Endothelial cell of umbilical vein (primary cell): ENCODE results near the gene ZNF10. TPM values are rescaled to one million over a fixed set of nuclear protein-coding genes. Genes with fewer than 3 reads are reported as not detected.

Source experiments
- BruUV-seq: library from RNA; stranded (reverse); fragments of 400-500 nt; replicated peaks from 2 replicates; lab custom pipeline; 2021; lab: Mats Ljungman, UMichigan
- CTCF ChIA-PET: fragments of 300-600, 350-600 bp; sonication (Branson Sonifier 250); formaldehyde crosslinking; loops from one replicate; lab custom pipeline; 2021; ENCODE audit warnings: antibody characterized with exemption, inconsistent platforms; lab: Charles Lee
- POLR2A ChIA-PET: fragments of 300-600, 350-600 bp; sonication (Branson Sonifier 250); formaldehyde crosslinking; loops from one replicate; lab custom pipeline; 2021; ENCODE audit warnings: antibody characterized with exemption, inconsistent platforms; lab: Charles Lee
- DNase-seq: peaks from one replicate; pipeline ENCODE4 v3.0.0-alpha.2; 2011; ENCODE audit warnings: low read depth, low spot score
- FAIRE-seq: peaks from 2 replicates; lab custom pipeline; 2011; peaks lifted over from hg19 to GRCh38; lab: Jason Lieb, UNC
- H2AFZ ChIP-seq: 2 replicates; pipeline ENCODE4 v1.6.0; 2012; ENCODE audit warnings: low read depth, low read length, control low read depth, inconsistent platforms
- H3K27ac ChIP-seq: 2 replicates; pipeline ENCODE4 v1.5.1; 2011; ENCODE audit warnings: low read depth, mild to moderate bottlenecking, control low read depth, low read length, moderate library complexity; ENCODE audit not compliant: insufficient read depth
- H3K27me3 ChIP-seq, 2 experiments: 2 replicates each; pipeline versions ENCODE4 v1.6.0 to v1.6.1; 2011; ENCODE audit warnings: low read length in 2 of 2, mixed read lengths in 1 of 2; ENCODE audit not compliant: control insufficient read depth in 2 of 2, insufficient read depth in 2 of 2
- H3K36me3 ChIP-seq, 2 experiments: 2 replicates in 1 of 2; 3 replicates in 1 of 2; pipeline ENCODE4 v1.5.1; 2011; ENCODE audit warnings: low read length in 2 of 2, mild to moderate bottlenecking in 1 of 2, moderate library complexity in 1 of 2; ENCODE audit not compliant: control insufficient read depth in 2 of 2, insufficient read depth in 2 of 2; ENCODE audit errors: extremely low read depth in 1 of 2
- H3K4me1 ChIP-seq: 3 replicates; pipeline ENCODE4 v1.5.1; 2011; ENCODE audit warnings: mild to moderate bottlenecking, low read length; ENCODE audit not compliant: control insufficient read depth, insufficient read depth; ENCODE audit errors: extremely low read depth
- H3K4me2 ChIP-seq: 2 replicates; pipeline ENCODE4 v1.6.1; 2011; ENCODE audit warnings: low read length, control low read depth, mixed read lengths; ENCODE audit not compliant: insufficient read depth
- H3K4me3 ChIP-seq, 3 experiments: fragments of 200-600 bp in 1 of 3; sonication (generic), shearing (Covaris generic) in 1 of 3; replicated peaks in 1 of 3; 2 replicates each; pipeline ENCODE4 v1.5.1; 2011 to 2016; ENCODE audit warnings: control low read depth in 3 of 3, low read length in 3 of 3, mild to moderate bottlenecking in 2 of 3, inconsistent platforms in 1 of 3, low read depth in 1 of 3, moderate library complexity in 1 of 3; ENCODE audit not compliant: insufficient read depth in 1 of 3
- H3K79me2 ChIP-seq: 2 replicates; pipeline ENCODE4 v1.6.0; 2012; ENCODE audit warnings: low read length, inconsistent platforms; ENCODE audit not compliant: control insufficient read depth, insufficient read depth
- H3K9ac ChIP-seq: replicated peaks from 2 replicates; pipeline ENCODE3; 2011; ENCODE audit warnings: low read length, control low read depth; ENCODE audit not compliant: insufficient read depth; ENCODE audit errors: extremely low read depth
- H3K9me1 ChIP-seq: replicated peaks from 3 replicates; pipeline ENCODE4 v1.6.0; 2011; ENCODE audit warnings: mild to moderate bottlenecking, low read length; ENCODE audit not compliant: control insufficient read depth, insufficient read depth; ENCODE audit errors: extremely low read depth
- H3K9me3 ChIP-seq: replicated peaks from 2 replicates; pipeline ENCODE4 v1.5.1; 2012; ENCODE audit warnings: low read length, inconsistent platforms; ENCODE audit not compliant: control insufficient read depth, insufficient read depth
- H4K20me1 ChIP-seq: replicated peaks from 2 replicates; pipeline ENCODE3; 2011; ENCODE audit warnings: mild to moderate bottlenecking, low read length; ENCODE audit not compliant: control insufficient read depth, insufficient read depth; ENCODE audit errors: extremely low read depth
- EZH2 ChIP-seq: IDR thresholded peaks from 2 replicates; pipeline ENCODE4 v1.6.1; 2012; ENCODE audit warnings: borderline replicate concordance, low read depth, mild to moderate bottlenecking, moderate library complexity, low read length, inconsistent platforms; ENCODE audit not compliant: severe bottlenecking
- FOS ChIP-seq: IDR thresholded peaks from 2 replicates; pipeline ENCODE4 v1.6.1; 2011; ENCODE audit warnings: mild to moderate bottlenecking, low read length, moderate library complexity, borderline replicate concordance; ENCODE audit not compliant: insufficient read depth
- GATA2 ChIP-seq: IDR thresholded peaks from 2 replicates; pipeline ENCODE4 v1.7.0; 2011; ENCODE audit warnings: low read depth, mild to moderate bottlenecking, moderate library complexity, mixed read lengths, low read length; ENCODE audit not compliant: insufficient read length, insufficient read depth
- JUN ChIP-seq: IDR thresholded peaks from 2 replicates; pipeline ENCODE4 v1.6.1; 2011; ENCODE audit warnings: borderline replicate concordance, low read depth; ENCODE audit not compliant: insufficient read length, insufficient read depth
- MYC ChIP-seq: IDR thresholded peaks from one replicate; pipeline ENCODE4 v1.6.1; 2011; ENCODE audit warnings: mild to moderate bottlenecking, low read depth, low read length
- POLR2A ChIP-seq: IDR thresholded peaks from 2 replicates; pipeline ENCODE4 v1.6.1; 2012; ENCODE audit warnings: low read depth, mild to moderate bottlenecking, control low read depth, low read length
- POLR2AphosphoS5 ChIP-seq: IDR thresholded peaks from 2 replicates; pipeline ENCODE4 v1.6.1; 2012; ENCODE audit warnings: low read depth, mild to moderate bottlenecking, control low read depth, low read length, moderate library complexity; ENCODE audit not compliant: insufficient read depth
- dilution Hi-C: fragments of 300-500 bp; cut with MboI; formaldehyde crosslinking; loops from one replicate; pipeline ENCODE4 v1.15.0; 2019; ENCODE audit warnings: low sequenced_read_pairs; ENCODE audit not compliant: extremely low pct_ligation_motif_present
- intact Hi-C: fragments of 100-400 bp; cut with micrococcal nuclease; formaldehyde crosslinking; loops from one replicate; pipeline ENCODE4 v1.10.0; 2022
- polyA plus RNA-seq, 4 experiments: library from polyadenylated mRNA; depleted of rRNA in 3 of 4; stranded (reverse) in 3 of 4; unstranded in 1 of 4; fragments of >200 nt; gene quantifications; 2 replicates each; pipeline versions ENCODE4 v1.2.1 to v1.2.3, GENCODE V29; 2011 to 2012; ENCODE audit warnings: missing spikeins in 1 of 4
- total RNA-seq: library from RNA; stranded (reverse); gene quantifications from 2 replicates; pipeline ENCODE4 v1.2.3, GENCODE V29; 2021
- TF ChIP-seq, protein P1 (sequence below), 2 donors: IDR thresholded peaks; 1 replicate in 1 of 2; 2 replicates in 1 of 2; pipeline ENCODE4 v1.5.1; 2011; ENCODE audit warnings: low read length in 2 of 2, mild to moderate bottlenecking in 2 of 2, moderate library complexity in 2 of 2, control low read depth in 1 of 2, inconsistent platforms in 1 of 2, low read depth in 1 of 2; ENCODE audit not compliant: insufficient read depth in 1 of 2; ENCODE audit errors: extremely low read depth in 1 of 2
- TF ChIP-seq, protein P2 (sequence below): IDR thresholded peaks from 2 replicates; pipeline ENCODE4 v1.6.1; 2011; ENCODE audit not compliant: insufficient read depth, insufficient read length

ZNF10 gene
- total and polyA plus RNA-seq, 2 donors (not counting 3 experiments of a cell fraction or from before 2014, with no cell fraction given): 3.7 to 5.8 TPM

DNA sequence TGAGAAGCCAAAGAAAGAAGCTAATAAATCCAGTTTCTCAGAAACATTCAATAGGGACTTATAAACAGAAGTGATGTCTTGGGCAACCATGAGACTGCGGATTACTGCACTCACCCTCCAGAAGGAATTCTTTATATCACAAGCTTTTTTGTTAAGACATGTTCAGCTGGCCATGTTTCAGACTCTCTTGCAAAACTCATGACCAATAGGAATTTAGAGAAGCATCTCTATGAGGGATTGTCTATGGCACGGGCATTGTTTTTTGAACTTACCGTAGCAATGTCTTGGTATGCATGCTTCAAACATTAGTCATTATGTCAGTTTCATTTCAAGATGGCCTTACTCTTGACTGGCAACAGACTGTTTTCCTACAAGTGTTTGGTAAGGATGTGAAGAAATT is 35.3 kb downstream of the ZNF10 start:
- Histone ChIP-seq H3K9me1 (no peaks in the 10 kb centered on the region), H2AFZ (no peak overlapping the region), H3K79me2 (no peaks in the 10 kb centered on the region), H3K27ac (no peak overlapping the region), H3K9me3 (no peaks in the 10 kb centered on the region), H3K4me3 (no peak overlapping the region), H3K36me3 (no peaks in the 10 kb centered on the region), H3K4me1 (no peaks in the 10 kb centered on the region), H3K9ac (no peak overlapping the region), H3K27me3 (no peaks in the 10 kb centered on the region), H4K20me1 (no peaks in the 10 kb centered on the region), H3K4me2 (no peak overlapping the region)
- FAIRE-seq (no peak), DNase-seq (no peak)
- TF ChIP-seq MYC (no peak), POLR2AphosphoS5 (no peak), POLR2A (no peak), GATA2 (no peak), JUN (no peak), EZH2 (no peak), FOS (no peak)
- TF ChIP-seq, protein P1, sequence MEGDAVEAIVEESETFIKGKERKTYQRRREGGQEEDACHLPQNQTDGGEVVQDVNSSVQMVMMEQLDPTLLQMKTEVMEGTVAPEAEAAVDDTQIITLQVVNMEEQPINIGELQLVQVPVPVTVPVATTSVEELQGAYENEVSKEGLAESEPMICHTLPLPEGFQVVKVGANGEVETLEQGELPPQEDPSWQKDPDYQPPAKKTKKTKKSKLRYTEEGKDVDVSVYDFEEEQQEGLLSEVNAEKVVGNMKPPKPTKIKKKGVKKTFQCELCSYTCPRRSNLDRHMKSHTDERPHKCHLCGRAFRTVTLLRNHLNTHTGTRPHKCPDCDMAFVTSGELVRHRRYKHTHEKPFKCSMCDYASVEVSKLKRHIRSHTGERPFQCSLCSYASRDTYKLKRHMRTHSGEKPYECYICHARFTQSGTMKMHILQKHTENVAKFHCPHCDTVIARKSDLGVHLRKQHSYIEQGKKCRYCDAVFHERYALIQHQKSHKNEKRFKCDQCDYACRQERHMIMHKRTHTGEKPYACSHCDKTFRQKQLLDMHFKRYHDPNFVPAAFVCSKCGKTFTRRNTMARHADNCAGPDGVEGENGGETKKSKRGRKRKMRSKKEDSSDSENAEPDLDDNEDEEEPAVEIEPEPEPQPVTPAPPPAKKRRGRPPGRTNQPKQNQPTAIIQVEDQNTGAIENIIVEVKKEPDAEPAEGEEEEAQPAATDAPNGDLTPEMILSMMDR (IDR thresholded peaks at IDR 0.05; ENCODE audit: extremely low read depth in 1 of 2, insufficient read depth in 1 of 2, low read depth in 1 of 2, low read length in 2 of 2): no peak
- TF ChIP-seq, protein P2, sequence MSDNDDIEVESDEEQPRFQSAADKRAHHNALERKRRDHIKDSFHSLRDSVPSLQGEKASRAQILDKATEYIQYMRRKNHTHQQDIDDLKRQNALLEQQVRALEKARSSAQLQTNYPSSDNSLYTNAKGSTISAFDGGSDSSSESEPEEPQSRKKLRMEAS: no peak
- BruUV-seq: no TSS peak
- dilution Hi-C loops (no loop called here), intact Hi-C loops (no loop called here)
- CTCF ChIA-PET: no interaction called here
- POLR2A ChIA-PET: no interaction called here
